Heart right ventricle (tissue), 16 donors: Measurements from ENCODE around the gene DARS2. TPM values are rescaled to one million over a fixed set of nuclear protein-coding genes. Genes with fewer than 3 reads are reported as not detected.
"Not testable (repeated sequence)": the region's sequence is repeated elsewhere in the genome, so short reads cannot be mapped to it uniquely, and the experiment has no call there.

ENCODE experiments used
- ATAC-seq, 8 donors: fragments of 200-7000 bp; cut with Tn5 transposase; one replicate each; pipeline ENCODE4 v1.9.1; 2020; ENCODE audit warnings: mild to moderate bottlenecking in 8 of 8, moderate library complexity in 8 of 8, moderate number of reproducible peaks in 1 of 8
- DNase-seq, 2 donors: peaks; one replicate each; pipeline ENCODE4 v3.0.0-alpha.2; 2020
- H3K27ac ChIP-seq, 10 donors: fragments of 200-600 bp; sonication (generic) in 2 of 10; one replicate each; pipeline versions ENCODE4 v1.5.0 to v1.8.0; 2020 to 2022; ENCODE audit warnings: mild to moderate bottlenecking in 3 of 10
- H3K27me3 ChIP-seq, 7 donors: fragments of 200-600 bp; one replicate each; pipeline ENCODE4 v1.8.0; 2021 to 2022; ENCODE audit warnings: mild to moderate bottlenecking in 2 of 7
- H3K36me3 ChIP-seq, 9 donors: fragments of 200-600 bp; sonication (generic) in 1 of 9; one replicate each; pipeline versions ENCODE4 v1.5.0 to v1.8.0; 2020 to 2022; ENCODE audit warnings: mild to moderate bottlenecking in 2 of 9
- H3K4me1 ChIP-seq, 9 donors: fragments of 200-600 bp; sonication (generic) in 1 of 9; one replicate each; pipeline versions ENCODE4 v1.5.0 to v1.8.0; 2020 to 2022; ENCODE audit warnings: mild to moderate bottlenecking in 4 of 9
- H3K4me3 ChIP-seq, 10 donors: fragments of 200-600 bp; sonication (generic) in 2 of 10; one replicate each; pipeline versions ENCODE4 v1.5.0 to v1.8.0; 2020 to 2022; ENCODE audit warnings: mild to moderate bottlenecking in 7 of 10, moderate library complexity in 2 of 10
- H3K9me3 ChIP-seq, 11 donors: fragments of 200-600 bp in 10 of 11; sonication (generic) in 2 of 11; one replicate each; pipeline versions ENCODE4 v1.5.0 to v1.8.0; 2013 to 2022; ENCODE audit warnings: mild to moderate bottlenecking in 2 of 11, control low read depth in 1 of 11, moderate library complexity in 1 of 11
- CTCF ChIP-seq, 9 donors: fragments of 200-600 bp; sonication (generic) in 2 of 9; IDR thresholded peaks; one replicate each; pipeline versions ENCODE4 v1.5.0 to v1.8.0; 2021 to 2022; ENCODE audit warnings: antibody characterized with exemption in 9 of 9, mild to moderate bottlenecking in 5 of 9, moderate library complexity in 1 of 9
- WGBS, 2 donors: extraction: QIAGEN DNeasy Blood & Tissue Kit; methylation state at CpG; one replicate each; pipeline ENCODE4 v1.1.7; 2013; ENCODE audit warnings: inconsistent platforms in 1 of 2; 5-methylcytosine and 5-hydroxymethylcytosine counted together
- intact Hi-C, 10 donors: fragments of 100-400 bp; cut with DNase I; formaldehyde crosslinking; loops; one replicate each; pipeline versions ENCODE4 v1.11.1 to v1.14.2; 2022
- polyA plus RNA-seq, 2 donors: library from polyadenylated mRNA; stranded (reverse); fragments of 200-250 nt; gene quantifications; one replicate each; pipeline ENCODE4 v1.2.3, GENCODE V29; 2013
- total RNA-seq, 10 donors: library from RNA; stranded (reverse); fragmentation: NEBNext Ultra II Directional in 3 of 10; extraction: Animal tissue kit (Norgen Biotek cat#: 25700) in 3 of 10; gene quantifications; one replicate each; pipeline versions ENCODE4 v1.2.1 to v1.2.4, GENCODE V29; 2021 to 2023
- donor health status: Arrhythmogenic right ventricular cardiomyopathy.
- donor health status: ischemic (EF 13 %, LVEDD 7.1; RV severe dilation, severe dysfunction).
- donor health status: healthy with polysubstance abuse.
- donor health status: DM: no; HTN: yes; CAD: no.
- donor health status: DM: no; HTN: no; CAD: no.
- donor health status: ischemic (EF 25% LVEDD 6.9; RV normal size, moderate dysfunction).
- donor health status: ischemic (EF 25% LVEDD 5.7; RV mildly dilated, moderate dysfunction).
- donor health status: healthy.
- donor health status: DM: yes; HTN: yes; CAD: no.
- donor health status: Ischemic cardiomyopathy.
- donor health status: ischemic (EF 35%, LVEDD 5.7; RV mildly dilated, moderate dysfunction).
- donor health status: nonischemic (EF 11% LVEDD 7.7; RV severe dilation, severe dysfunction).
- donor health status: DM: yes; HTN: yes; CAD: no.
- donor health status: PGD.
- donor health status: ischemic (EF 29% LVEDD 5.4; RV normal size, mild dysfunction).
- donor health status: nonischemic (EF 23%, LVEDD 6.1; RV moderate dilation, normal function).

DARS2 gene
- total and polyA plus RNA-seq, 12 donors = 5.0 to 22.8 (median 15.8) TPM

GRCh38 chr1:173878251-173878650 lies 53.8 kb downstream of the DARS2 start:
- Histone ChIP-seq H3K36me3 (peaks cover 0 to 72% (median 28%) of the 10 kb centered on the region in 9 donors), H3K4me3 (no peak overlapping the region), H3K27me3 (no peaks in the 10 kb centered on the region), H3K9me3 (no peaks in the 10 kb centered on the region), H3K4me1 (no peaks in the 10 kb centered on the region), H3K27ac (no peak overlapping the region)
- no peak for DNase-seq
- ATAC-seq = no peak
- TF ChIP-seq CTCF (IDR thresholded peaks at IDR 0.05) = no peak
- intact Hi-C loops = no loop called here

GRCh38 chr1:173881117-173881516 lies 56.6 kb downstream of the DARS2 start:
- H3K27me3 ChIP-seq, H3K4me1 ChIP-seq, H3K9me3 ChIP-seq, ATAC-seq, DNase-seq, H3K4me3 ChIP-seq, intact Hi-C loops, H3K27ac ChIP-seq: not testable (repeated sequence)
- WGBS, 2 donors = 81 to 87% methylated on average over 4 of the region's 4 CpGs
- peaks cover 0 to 61% (median 29%) of the 10 kb centered on the region in 9 donors for H3K36me3 ChIP-seq

- ATAC-seq (no peak), DNase-seq (no peak)
- intact Hi-C loops = no loop called here
- WGBS, 2 donors = 95 to 96% methylated on average over 5 of the region's 5 CpGs
- Histone ChIP-seq H3K9me3 (no peaks in the 10 kb centered on the region), H3K36me3 (peaks cover 0 to 60% (median 15%) of the 10 kb centered on the region in 9 donors), H3K4me3 (no peak overlapping the region), H3K4me1 (peaks cover 0 to 10% (median 0%) of the 10 kb centered on the region in 9 donors), H3K27ac (no peak overlapping the region), H3K27me3 (no peaks in the 10 kb centered on the region)
- TF ChIP-seq CTCF (IDR thresholded peaks at IDR 0.05) = no peak
Measured at GRCh38 chr1:173884701-173885100, 60.2 kb downstream of the DARS2 start.

GRCh38 chr1:173886746-173887611 lies 62.5 kb downstream of the DARS2 start:
- no peaks in the 10 kb centered on the region for H3K27me3 ChIP-seq
- H3K27ac ChIP-seq = peak overlapping the region in 1 of 10 donors; percentile 8
- ATAC-seq = no peak
- no peak for DNase-seq
- no peak overlapping the region for H3K4me3 ChIP-seq
- TF ChIP-seq CTCF (IDR thresholded peaks at IDR 0.05) = no peak
- H3K36me3 ChIP-seq = peaks cover 0 to 61% (median 15%) of the 10 kb centered on the region in 9 donors
- 91% methylated on average over 4 of the region's 4 CpGs for WGBS, 2 donors
- H3K9me3 ChIP-seq = no peaks in the 10 kb centered on the region
- peaks cover 0 to 10% (median 0%) of the 10 kb centered on the region in 9 donors for H3K4me1 ChIP-seq
- intact Hi-C loops = no loop called here

- H3K4me1 ChIP-seq = peaks cover 0 to 10% (median 0%) of the 10 kb centered on the region in 9 donors
- no peak overlapping the region for H3K27ac ChIP-seq
- 95 to 100% methylated on average over 2 of the region's 2 CpGs for WGBS, 2 donors
- no peaks in the 10 kb centered on the region for H3K27me3 ChIP-seq
- intact Hi-C loops = no loop called here
- no peak overlapping the region for H3K4me3 ChIP-seq
- no peaks in the 10 kb centered on the region for H3K9me3 ChIP-seq
- peaks cover 0 to 61% (median 15%) of the 10 kb centered on the region in 9 donors for H3K36me3 ChIP-seq
- ATAC-seq = no peak
- no peak for TF ChIP-seq CTCF (IDR thresholded peaks at IDR 0.05)
- DNase-seq = no peak
Measured at GRCh38 chr1:173887627-173888026, 63.2 kb downstream of the DARS2 start.
